Measurements from ENCODE around the gene CACNA1D. TPM values are rescaled to one million over a fixed set of nuclear protein-coding genes. Genes with fewer than 3 reads are reported as not detected.

Gene CACNA1D
- total RNA-seq, 1 donor from 2014 or later = 11.6 TPM

- peak; percentile 30 for DNase-seq (ENCODE audit: low spot score)
Measured at GRCh38 chr3:53748512-53749271, 254.3 kb downstream of the CACNA1D start.

DNA sequence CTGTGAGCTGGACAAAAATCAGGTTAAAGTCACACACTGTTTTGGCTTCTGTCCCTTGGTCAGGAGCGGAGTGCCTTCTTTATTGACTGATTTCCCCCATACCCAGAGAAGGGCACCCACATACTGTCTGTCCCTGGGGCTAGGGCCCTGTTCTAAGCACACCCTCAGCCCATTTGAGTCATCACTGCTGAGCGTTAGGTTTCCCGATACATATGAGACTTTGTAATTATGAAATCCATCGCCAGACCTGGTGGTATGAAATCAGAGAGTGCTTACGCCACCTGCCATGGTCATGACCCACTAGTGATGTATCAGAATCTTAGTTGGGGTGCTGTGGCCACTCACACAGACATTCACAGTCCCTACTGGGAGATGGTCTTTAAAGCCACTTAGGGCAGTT lies 255.0 kb downstream of the CACNA1D start:
- DNase-seq (ENCODE audit: low spot score) = no peak

GRCh38 chr3:53750253-53751210 lies 256.1 kb downstream of the CACNA1D start:
- DNase-seq (ENCODE audit: low spot score) = no peak

GRCh38 chr3:53753518-53754183 lies 259.2 kb downstream of the CACNA1D start:
- DNase-seq (ENCODE audit: low spot score) = no peak

DNA sequence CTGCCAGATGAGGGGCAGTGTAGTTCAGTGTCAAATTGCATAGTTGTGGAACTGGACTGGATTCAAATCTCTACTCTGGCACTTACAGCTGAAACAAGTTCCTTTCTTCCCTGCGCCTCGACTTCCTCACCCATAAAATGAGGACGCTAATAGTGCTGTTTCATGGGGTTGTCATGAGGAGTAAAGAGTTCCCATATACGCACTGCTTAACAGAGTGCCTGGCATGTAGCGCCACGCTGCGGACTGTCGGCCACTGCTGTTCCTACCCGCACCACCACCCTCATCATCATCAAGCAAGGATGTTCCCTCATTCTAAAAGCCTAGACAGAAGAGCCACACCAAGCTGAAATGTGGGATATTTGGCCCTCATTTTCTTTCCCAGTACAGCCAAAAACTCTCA lies 259.9 kb downstream of the CACNA1D start:
- DNase-seq (ENCODE audit: low spot score) = no peak

- no peak for DNase-seq (ENCODE audit: low spot score)
Measured at GRCh38 chr3:53758846-53759245, 264.4 kb downstream of the CACNA1D start.

DNA sequence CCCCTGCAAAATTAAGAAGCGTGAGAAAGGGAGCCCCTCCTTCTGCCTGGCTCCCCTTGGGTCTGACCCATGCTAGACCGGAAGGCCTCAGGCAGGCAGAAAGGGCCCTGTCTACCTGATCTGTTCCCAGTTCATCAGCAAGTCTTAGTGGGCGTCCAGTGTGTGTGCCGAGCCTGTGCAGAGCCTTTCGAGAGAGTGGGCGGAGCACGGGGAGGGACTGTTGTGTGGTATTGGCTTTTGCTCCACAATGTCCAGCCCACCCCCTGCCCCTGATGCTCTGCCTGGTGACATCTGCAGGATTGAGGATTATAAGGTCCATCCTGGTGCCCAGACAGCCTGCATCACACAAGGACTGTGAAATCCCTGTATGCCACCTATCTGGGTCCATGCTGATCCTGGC lies 268.9 kb downstream of the CACNA1D start:
- DNase-seq (ENCODE audit: low spot score) = no peak

DNA sequence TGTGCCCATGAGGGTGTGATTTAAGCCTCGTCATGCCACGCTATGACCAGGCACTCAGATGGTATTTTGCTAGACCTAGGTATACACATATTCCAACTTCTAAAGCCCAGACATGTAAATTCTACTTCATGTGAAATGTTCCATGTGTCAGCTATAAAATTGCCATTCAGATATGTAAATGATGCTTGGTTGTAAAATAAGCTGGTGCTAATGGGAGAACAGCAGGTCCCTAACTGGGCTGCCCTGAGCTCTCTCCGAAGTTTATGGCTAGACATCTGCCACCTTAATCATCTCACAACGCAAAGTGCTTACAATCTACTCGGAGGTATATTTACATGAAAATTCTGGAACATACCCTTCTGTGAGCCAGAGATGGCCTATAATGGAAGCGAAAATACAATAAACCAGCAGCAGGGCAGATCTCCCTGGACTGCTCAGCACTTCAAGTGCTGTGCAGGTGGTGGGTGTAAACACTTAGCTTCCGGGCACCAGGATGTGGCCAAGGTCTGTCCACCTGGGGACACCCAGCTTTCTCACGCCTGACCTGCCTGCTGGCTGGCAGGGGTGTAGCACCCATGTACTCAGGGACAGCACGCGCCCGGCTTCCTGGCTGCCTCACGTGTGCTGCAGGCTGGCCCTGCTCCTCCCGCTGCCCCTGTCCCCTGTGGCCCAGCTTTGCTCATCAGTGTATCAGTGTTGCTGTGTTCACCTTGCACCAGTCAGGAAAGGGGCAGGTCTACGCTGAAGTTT lies 269.8 kb downstream of the CACNA1D start:
- no peak for DNase-seq (ENCODE audit: low spot score)

- no peak for DNase-seq (ENCODE audit: low spot score)
Measured at GRCh38 chr3:53765753-53766152, 271.3 kb downstream of the CACNA1D start.

DNA sequence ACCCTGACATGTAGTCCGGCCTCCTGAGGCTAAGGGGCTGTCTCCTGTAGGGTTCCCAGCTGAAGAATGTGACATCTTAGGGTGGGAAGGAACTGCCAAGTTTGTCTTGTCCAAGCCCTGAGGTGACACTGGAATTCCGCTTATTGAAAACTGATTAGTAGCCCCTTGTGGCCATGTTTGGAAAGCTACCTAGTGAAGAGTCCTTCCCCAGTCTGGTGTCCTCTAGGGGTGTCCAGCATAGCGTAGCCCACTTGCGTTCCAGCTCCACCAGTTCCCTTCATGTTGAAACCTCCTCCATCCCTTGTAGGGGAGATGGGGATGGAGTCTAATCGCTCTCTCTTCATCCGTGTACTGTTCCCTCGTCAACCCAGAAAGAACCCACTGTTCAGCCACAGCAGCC lies 272.3 kb downstream of the CACNA1D start:
- DNase-seq (ENCODE audit: low spot score) = no peak

- peak; percentile 38 for DNase-seq (ENCODE audit: low spot score)
Measured at GRCh38 chr3:53768478-53769459, 274.4 kb downstream of the CACNA1D start.

- no peak for DNase-seq (ENCODE audit: low spot score)
Measured at GRCh38 chr3:53772562-53772961, 278.2 kb downstream of the CACNA1D start.

DNA sequence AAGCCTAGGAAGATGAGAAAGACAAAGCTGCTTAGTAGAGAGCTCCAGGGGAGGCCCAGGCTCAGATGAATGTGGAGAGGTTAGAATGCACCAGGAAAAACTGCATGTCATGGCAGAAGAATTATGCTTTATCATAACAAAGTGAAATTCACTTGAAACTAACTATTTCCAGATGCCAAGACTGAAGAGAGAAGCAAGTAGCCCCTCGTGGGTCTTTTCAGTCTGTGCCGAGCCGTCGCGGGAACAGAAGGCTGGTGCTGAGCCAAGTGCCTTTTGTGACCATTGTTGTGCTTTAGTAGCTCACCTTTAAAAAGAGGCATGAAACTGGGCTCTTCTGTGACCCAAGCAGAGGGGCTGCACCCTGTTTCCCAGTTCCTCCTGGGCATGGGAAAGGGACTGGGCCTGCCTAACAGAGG lies 278.6 kb downstream of the CACNA1D start:
- peak; percentile 50 for DNase-seq (ENCODE audit: low spot score)

DNA sequence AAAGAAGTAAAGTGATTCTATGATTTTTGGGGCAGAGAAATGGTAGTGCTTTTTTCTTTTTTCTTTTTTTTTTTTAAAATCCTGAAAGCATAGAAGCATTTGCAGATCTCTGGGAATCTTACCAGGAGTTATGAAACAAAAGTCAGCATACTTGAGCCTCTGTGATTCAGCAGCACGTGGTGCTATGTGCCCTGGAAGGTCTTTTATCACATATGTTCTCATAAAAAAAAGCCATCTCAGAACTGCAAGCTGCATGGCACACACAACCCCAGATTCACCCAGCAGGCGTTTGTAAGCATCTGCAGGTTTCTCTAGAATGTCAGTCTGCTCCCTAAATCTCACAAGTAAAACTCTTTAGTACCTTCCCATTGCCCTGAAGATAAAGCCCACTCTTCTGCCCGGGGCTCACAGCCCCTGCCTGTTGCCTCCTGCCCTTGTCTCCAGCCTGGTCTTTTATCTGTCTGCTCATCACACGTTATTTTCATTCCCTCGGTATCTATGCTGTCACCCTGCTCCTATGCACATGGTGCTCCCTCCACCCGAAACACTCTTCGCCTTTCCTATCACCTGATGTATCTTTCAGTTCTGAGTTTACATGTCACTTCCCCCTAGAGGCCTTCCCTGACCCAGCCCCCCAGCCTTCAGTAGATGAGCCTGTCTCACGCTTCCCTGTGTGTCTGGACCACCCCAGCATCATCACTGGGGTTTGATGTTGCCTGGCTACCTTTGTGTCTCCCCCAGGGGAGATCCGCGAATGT lies 279.4 kb downstream of the CACNA1D start:
- DNase-seq (ENCODE audit: low spot score) = peak; percentile 97

GRCh38 chr3:53774414-53774813 lies 280.0 kb downstream of the CACNA1D start:
- DNase-seq (ENCODE audit: low spot score) = no peak

DNA sequence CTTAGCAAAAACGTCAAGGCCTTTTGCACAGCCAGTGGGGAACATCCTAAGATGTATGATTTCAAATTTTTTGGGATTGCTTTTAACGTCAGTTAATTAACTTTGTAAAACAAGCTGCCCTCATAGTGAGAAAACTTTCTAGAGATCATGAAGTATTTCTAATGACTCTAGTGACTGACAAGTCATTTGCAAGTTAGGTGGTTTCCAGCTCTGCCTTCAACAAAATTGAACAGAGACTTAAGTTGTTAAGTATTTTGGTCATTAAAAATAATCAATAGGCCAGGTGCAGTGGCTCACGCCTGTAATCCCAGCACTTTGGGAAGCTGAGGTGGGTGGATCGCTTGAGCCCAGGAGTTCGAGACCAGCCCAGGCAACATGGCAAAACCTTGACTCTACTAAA lies 280.6 kb downstream of the CACNA1D start:
- no peak for DNase-seq (ENCODE audit: low spot score)

DNA sequence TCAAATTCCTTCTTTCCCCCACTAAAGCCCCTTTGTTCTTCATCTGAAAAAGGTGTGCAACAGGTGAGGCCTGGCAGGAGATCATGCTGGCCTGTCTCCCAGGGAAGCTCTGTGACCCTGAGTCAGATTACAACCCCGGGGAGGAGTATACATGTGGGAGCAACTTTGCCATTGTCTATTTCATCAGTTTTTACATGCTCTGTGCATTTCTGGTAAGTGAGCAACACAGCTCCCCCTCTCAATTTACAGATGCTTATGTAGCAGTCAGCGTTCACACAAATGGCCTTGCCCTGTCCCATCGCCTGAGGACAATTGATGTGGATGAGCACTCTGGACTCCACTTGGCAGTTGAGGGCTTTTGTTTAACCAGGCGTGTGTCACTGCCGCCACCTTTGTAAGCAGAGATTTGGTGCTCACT lies 281.4 kb downstream of the CACNA1D start:
- no peak for DNase-seq (ENCODE audit: low spot score)

DNA sequence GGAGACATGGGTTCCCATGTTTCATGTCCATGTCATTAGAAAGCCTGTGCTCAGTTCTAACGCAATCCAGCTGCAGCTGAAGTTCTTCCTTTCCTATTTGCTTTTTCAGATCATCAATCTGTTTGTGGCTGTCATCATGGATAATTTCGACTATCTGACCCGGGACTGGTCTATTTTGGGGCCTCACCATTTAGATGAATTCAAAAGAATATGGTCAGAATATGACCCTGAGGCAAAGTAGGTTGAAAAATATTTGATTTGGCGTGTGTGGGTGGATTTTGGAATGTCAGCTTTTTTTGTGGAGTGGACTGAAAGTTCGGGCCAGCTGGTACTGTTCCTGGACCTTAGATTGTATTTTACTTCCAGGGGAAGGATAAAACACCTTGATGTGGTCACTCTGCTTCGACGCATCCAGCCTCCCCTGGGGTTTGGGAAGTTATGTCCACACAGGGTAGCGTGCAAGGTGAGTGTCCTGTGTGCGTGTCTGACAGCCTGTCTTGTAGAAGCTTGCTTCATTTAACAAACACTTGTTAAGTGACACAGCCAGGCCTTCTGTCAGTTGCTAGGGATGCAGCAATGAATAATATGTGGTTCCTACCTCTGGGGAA lies 282.2 kb downstream of the CACNA1D start:
- no peak for DNase-seq (ENCODE audit: low spot score)

GRCh38 chr3:53777468-53777867 lies 283.1 kb downstream of the CACNA1D start:
- DNase-seq (ENCODE audit: low spot score) = no peak

Measured in umbilical cord (tissue), 2 donors.